Astrocyte of the cerebellum (primary cell): ENCODE measurements around the gene GRK6.
A peak's percentile ranks its signal among the peaks of the same experiment; 100 is the strongest.

Source experiments
- DNase-seq: peaks from one replicate; pipeline ENCODE4 v3.0.0-alpha.2; 2011; ENCODE audit warnings: low read depth
- H3K4me3 ChIP-seq: 2 replicates; pipeline ENCODE4 v1.5.1; 2011; ENCODE audit warnings: mild to moderate bottlenecking, low read depth, low read length, moderate library complexity
- in situ Hi-C: cut with HindIII; loops from 2 replicates; pipeline ENCODE4 v1.10.0; 2017; ENCODE audit warnings: low sequenced_read_pairs
- TF ChIP-seq, protein P1 (sequence below): IDR thresholded peaks from 2 replicates; pipeline ENCODE4 v1.5.1; 2012; ENCODE audit warnings: low read length, low read depth, moderate library complexity, mild to moderate bottlenecking; ENCODE audit errors: missing control alignments

GRK6 gene

DNA sequence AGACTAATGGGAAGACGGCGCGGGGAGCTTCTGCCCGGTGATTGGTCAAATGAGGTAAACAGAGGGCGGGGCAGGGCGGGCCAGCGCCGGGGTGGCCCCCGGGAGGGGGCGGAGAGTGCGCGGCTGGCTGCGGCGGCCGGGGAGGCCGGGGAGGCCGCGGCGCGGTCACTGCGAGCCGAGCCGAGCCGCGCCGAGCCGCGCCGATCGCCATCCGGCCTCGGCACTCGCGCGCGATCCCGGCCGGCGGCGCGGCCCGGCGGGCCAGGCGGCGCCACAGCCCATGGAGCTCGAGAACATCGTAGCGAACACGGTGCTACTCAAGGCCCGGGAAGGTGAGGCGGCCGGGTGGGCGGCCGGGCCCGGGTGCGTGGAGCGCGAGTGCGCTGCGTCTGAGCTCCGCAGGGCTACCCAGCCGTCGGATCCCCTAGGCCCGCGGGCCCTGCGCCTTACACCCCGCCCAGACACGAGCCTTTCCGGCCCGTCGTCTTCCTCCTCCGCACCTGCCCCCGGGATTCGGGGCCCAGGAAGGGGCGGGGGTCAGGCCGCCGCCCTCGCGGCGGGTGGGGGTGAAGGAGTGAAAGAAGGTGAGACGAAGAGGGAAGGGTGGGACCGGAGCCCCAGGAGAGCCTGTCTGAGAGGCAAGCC lies at the start of gene GRK6:
GRK6 (plus strand) TSS at position 111 of the 645 bp plus-strand sequence; CDS start at position 281, 170 bp downstream.
- TF ChIP-seq, protein P1, sequence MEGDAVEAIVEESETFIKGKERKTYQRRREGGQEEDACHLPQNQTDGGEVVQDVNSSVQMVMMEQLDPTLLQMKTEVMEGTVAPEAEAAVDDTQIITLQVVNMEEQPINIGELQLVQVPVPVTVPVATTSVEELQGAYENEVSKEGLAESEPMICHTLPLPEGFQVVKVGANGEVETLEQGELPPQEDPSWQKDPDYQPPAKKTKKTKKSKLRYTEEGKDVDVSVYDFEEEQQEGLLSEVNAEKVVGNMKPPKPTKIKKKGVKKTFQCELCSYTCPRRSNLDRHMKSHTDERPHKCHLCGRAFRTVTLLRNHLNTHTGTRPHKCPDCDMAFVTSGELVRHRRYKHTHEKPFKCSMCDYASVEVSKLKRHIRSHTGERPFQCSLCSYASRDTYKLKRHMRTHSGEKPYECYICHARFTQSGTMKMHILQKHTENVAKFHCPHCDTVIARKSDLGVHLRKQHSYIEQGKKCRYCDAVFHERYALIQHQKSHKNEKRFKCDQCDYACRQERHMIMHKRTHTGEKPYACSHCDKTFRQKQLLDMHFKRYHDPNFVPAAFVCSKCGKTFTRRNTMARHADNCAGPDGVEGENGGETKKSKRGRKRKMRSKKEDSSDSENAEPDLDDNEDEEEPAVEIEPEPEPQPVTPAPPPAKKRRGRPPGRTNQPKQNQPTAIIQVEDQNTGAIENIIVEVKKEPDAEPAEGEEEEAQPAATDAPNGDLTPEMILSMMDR: no peak
- in situ Hi-C loops: no loop called here
- peak within 1 kb of the TSS; percentile 75 for H3K4me3 ChIP-seq
- DNase-seq: no peak

DNA sequence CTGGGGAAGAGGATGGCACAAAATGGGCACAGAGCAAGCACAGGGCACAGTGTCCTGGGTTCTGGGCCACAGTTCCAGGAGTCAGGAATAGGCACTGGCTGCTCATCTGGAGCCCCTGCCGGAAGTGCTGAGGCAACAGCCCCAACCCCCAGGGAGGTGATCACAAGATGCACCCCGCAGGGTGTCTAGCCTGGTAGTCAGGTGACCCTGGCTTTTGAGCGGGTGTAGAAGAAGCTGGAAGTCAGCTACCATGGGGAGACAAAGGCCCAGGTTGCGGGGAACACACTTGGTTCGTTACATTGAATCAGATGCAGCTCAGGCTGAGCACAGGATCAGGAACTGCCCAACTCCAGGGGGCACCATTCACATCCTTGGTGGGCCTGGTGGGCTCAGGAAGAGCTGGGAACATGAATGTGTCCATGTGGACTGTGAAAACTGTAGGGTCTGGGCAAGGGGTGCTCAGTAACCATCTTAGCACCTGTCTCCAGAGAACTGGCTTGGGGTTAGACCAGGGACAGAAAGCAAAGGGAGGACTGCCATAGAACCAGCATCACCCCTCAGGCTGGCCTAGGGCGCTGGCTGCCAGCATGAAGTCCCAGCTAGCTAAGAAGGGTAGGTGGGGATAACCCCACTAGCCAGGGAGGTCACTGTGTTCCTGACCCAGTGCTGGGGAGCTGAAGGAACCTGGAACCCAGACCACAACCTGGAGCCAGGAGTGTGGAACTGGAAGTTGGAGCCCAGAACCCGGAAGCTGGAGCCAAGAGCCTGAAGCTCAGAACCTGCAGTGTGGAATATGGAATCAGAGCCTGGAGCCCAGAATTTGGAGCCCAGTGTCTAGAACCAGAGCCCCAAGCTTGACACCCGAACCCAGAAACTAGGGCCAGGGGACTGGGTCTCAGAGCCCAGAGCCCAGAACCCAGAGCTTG lies 48.4 kb upstream of the GRK6 start:
- TF ChIP-seq, protein P1: no peak

GRCh38 chr5:177378884-177379883 lies 47.3 kb upstream of the GRK6 start:
- in situ Hi-C loops: no loop called here
- H3K4me3 ChIP-seq: no peak overlapping the region
- DNase-seq: peak; percentile 15
- TF ChIP-seq, protein P1: no peak

More for the DNA sequence above, 48.4 kb upstream of the GRK6 start:
- no peak for DNase-seq
- no peak overlapping the region for H3K4me3 ChIP-seq
- in situ Hi-C loops: no loop called here

GRCh38 chr5:177380805-177381126 lies 45.7 kb upstream of the GRK6 start:
- TF ChIP-seq, protein P1: no peak
- no peak for DNase-seq
- in situ Hi-C loops: no loop called here

GRCh38 chr5:177382423-177383029 lies 44.0 kb upstream of the GRK6 start:
- H3K4me3 ChIP-seq: no peak overlapping the region
- TF ChIP-seq, protein P1: peak; percentile 55
- peak; percentile 20 for DNase-seq
- in situ Hi-C loops: no loop called here

More at GRCh38 chr5:177380805-177381126, 45.7 kb upstream of the GRK6 start:
- no peak overlapping the region for H3K4me3 ChIP-seq
